ENCODE measurements around the gene KSR2.

Gene KSR2

GRCh38 chr12:117977373-117977772 is 8.6 kb upstream of the KSR2 start:
- Histone ChIP-seq H3K79me2 (ENCODE audit: insufficient read depth, low read length) (no peaks in the 10 kb centered on the region), H4K20me1 (ENCODE audit: insufficient read depth, low read length) (no peaks in the 10 kb centered on the region), H3F3A (ENCODE audit: insufficient read depth, low read length) (no peaks in the 10 kb centered on the region), H3K9ac (ENCODE audit: low read length) (no peak overlapping the region), H3K4me2 (ENCODE audit: low read length) (no peak overlapping the region), H3K36me3 (ENCODE audit: insufficient read depth, low read length) (no peaks in the 10 kb centered on the region), H2AFZ (ENCODE audit: low read length) (no peak overlapping the region), H3K4me1 (ENCODE audit: insufficient read depth, low read length, severe bottlenecking) (no peaks in the 10 kb centered on the region), H3K27me3 (ENCODE audit: insufficient read depth, low read length) (no peaks in the 10 kb centered on the region), H3K9me2 (ENCODE audit: low read depth, low read length) (no peaks in the 10 kb centered on the region), H3K9me3 (ENCODE audit: low read length) (no peaks in the 10 kb centered on the region), H3K27ac (ENCODE audit: low read depth, low read length, poor library complexity, severe bottlenecking) (no peak overlapping the region), H3K4me3 (ENCODE audit: low read depth, low read length, poor library complexity, severe bottlenecking) (no peak overlapping the region)
- TF ChIP-seq EZH2 (IDR thresholded peaks at IDR 0.05; ENCODE audit: borderline replicate concordance, low read length) (no peak), CTCF (IDR thresholded peaks at IDR 0.05; ENCODE audit: low read length) (no peak)

- H3F3A ChIP-seq (ENCODE audit: insufficient read depth, low read length), result no peaks in the 10 kb centered on the region
- TF ChIP-seq EZH2 (IDR thresholded peaks at IDR 0.05; ENCODE audit: borderline replicate concordance, low read length) (no peak), CTCF (IDR thresholded peaks at IDR 0.05; ENCODE audit: low read length) (no peak)
- peaks cover 6% of the 10 kb centered on the region; the same call in 1 of the 2 replicates for H3K9me3 ChIP-seq (ENCODE audit: low read length)
- H4K20me1 ChIP-seq (ENCODE audit: insufficient read depth, low read length), result no peaks in the 10 kb centered on the region
- H3K36me3 ChIP-seq (ENCODE audit: insufficient read depth, low read length), result no peaks in the 10 kb centered on the region
- no peaks in the 10 kb centered on the region for H3K4me1 ChIP-seq (ENCODE audit: insufficient read depth, low read length, severe bottlenecking)
- no peak overlapping the region for H3K27ac ChIP-seq (ENCODE audit: low read depth, low read length, poor library complexity, severe bottlenecking)
- no peaks in the 10 kb centered on the region for H3K9me2 ChIP-seq (ENCODE audit: low read depth, low read length)
- no peak overlapping the region for H3K4me2 ChIP-seq (ENCODE audit: low read length)
- no peak overlapping the region for H2AFZ ChIP-seq (ENCODE audit: low read length)
- no peak overlapping the region for H3K4me3 ChIP-seq (ENCODE audit: low read depth, low read length, poor library complexity, severe bottlenecking)
- no peaks in the 10 kb centered on the region for H3K79me2 ChIP-seq (ENCODE audit: insufficient read depth, low read length)
- H3K9ac ChIP-seq (ENCODE audit: low read length), result no peak overlapping the region
- no peaks in the 10 kb centered on the region; the same call in 1 of the 2 replicates for H3K27me3 ChIP-seq (ENCODE audit: insufficient read depth, low read length)
Measured at GRCh38 chr12:117975006-117975405, 6.2 kb upstream of the KSR2 start.

- no peaks in the 10 kb centered on the region for H3K36me3 ChIP-seq (ENCODE audit: insufficient read depth, low read length)
- peaks cover 6% of the 10 kb centered on the region; the same call in 1 of the 2 replicates for H3K9me3 ChIP-seq (ENCODE audit: low read length)
- no peaks in the 10 kb centered on the region for H4K20me1 ChIP-seq (ENCODE audit: insufficient read depth, low read length)
- no peak overlapping the region for H3K4me3 ChIP-seq (ENCODE audit: low read depth, low read length, poor library complexity, severe bottlenecking)
- no peak overlapping the region for H2AFZ ChIP-seq (ENCODE audit: low read length)
- H3K9ac ChIP-seq (ENCODE audit: low read length), result no peak overlapping the region
- peaks cover 18% of the 10 kb centered on the region for H3K4me1 ChIP-seq (ENCODE audit: insufficient read depth, low read length, severe bottlenecking)
- no peaks in the 10 kb centered on the region; the same call in 1 of the 2 replicates for H3K27me3 ChIP-seq (ENCODE audit: insufficient read depth, low read length)
- no peaks in the 10 kb centered on the region for H3K9me2 ChIP-seq (ENCODE audit: low read depth, low read length)
- no peak overlapping the region for H3K27ac ChIP-seq (ENCODE audit: low read depth, low read length, poor library complexity, severe bottlenecking)
- no peaks in the 10 kb centered on the region for H3F3A ChIP-seq (ENCODE audit: insufficient read depth, low read length)
- no peak overlapping the region for H3K4me2 ChIP-seq (ENCODE audit: low read length)
- TF ChIP-seq CTCF (IDR thresholded peaks at IDR 0.05; ENCODE audit: low read length) (no peak), EZH2 (IDR thresholded peaks at IDR 0.05; ENCODE audit: borderline replicate concordance, low read length) (no peak)
- no peaks in the 10 kb centered on the region for H3K79me2 ChIP-seq (ENCODE audit: insufficient read depth, low read length)
Measured at GRCh38 chr12:117972301-117972700, 3.5 kb upstream of the KSR2 start.
